Activated CD8-positive, alpha-beta memory T cell treated with anti-CD3 and anti-CD28 coated beads, Interleukin-2, amount 50 U/mL, for 48 hours (primary cell): Measurements from ENCODE around the gene WDR3.
A peak's percentile ranks its signal among the peaks of the same experiment; 100 is the strongest.
"Not testable (repeated sequence)": the region's sequence is repeated elsewhere in the genome, so short reads cannot be mapped to it uniquely, and the experiment has no call there.

Experiments
- DNase-seq: peaks from one replicate; pipeline ENCODE4 v3.0.0-alpha.2; 2020

Gene WDR3

GRCh38 chr1:117929343-117930172 lies at the start of gene WDR3, which contains the start of gene GDAP2:
Gene WDR3 (plus strand): TSS chr1:117929739. CDS start chr1:117933320, 3,581 bp downstream.
Gene GDAP2 (minus strand): TSS chr1:117929621. CDS start chr1:117920357, 9,264 bp downstream.
- peak; percentile 93 for DNase-seq

GRCh38 chr1:117883616-117884015 lies 45.9 kb upstream of the WDR3 start:
- no peak for DNase-seq

GRCh38 chr1:117886101-117886795 lies 43.3 kb upstream of the WDR3 start:
- no peak for DNase-seq

- no peak for DNase-seq
Observed at GRCh38 chr1:117890452-117890851, 39.1 kb upstream of the WDR3 start.

- DNase-seq = no peak
Observed at GRCh38 chr1:117892512-117892911, 37.0 kb upstream of the WDR3 start.

- DNase-seq = no peak
Observed at GRCh38 chr1:117894078-117894477, 35.5 kb upstream of the WDR3 start.

DNA sequence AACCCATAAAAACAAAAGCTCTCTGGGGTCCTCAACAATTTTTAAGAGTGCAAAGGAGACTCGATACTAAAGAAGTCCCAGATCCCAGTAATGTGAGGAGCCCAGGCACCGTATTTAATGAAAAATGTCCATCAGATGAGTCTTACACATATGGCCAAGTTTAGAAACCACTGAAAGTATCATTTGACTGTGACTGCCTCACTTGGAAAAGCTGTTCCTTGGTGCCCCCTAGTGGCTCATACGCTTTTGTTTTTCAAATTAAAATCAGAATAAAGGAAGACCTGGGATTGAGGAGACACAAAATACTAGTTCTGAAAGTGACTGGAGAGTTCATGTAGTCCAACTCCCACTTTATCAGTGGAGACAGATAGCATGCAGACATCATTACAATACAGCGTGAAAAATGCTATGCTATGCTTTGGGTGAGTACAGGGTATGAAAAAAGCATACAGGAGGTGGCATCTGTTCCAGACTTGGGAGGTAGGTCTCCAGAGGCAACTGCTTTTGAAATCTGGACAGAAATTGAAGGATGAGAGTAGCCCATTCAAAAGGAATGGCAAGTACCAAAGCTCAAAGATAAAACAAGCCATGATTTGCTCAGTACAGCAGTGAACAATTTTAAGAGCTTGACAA lies 33.9 kb upstream of the WDR3 start:
- peak; percentile 67 for DNase-seq

DNA sequence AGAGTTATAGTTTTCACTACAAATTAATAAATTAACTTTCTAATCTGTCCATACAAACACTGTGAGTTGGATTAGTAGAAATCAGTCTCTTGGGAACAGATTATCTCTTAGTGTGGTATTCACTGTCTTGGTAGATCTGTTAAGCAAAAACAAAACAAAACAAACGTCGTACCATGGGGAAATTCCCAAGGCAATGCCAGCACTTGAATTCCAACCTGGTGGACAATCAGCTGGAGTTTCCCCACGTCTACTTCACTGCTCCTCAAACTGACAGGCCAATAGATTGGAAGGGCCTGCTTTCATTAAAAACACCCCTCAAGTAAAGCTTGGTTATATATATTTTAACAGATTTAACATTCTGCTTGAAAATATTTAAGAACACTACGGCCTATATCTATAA lies 32.0 kb upstream of the WDR3 start:
- no peak for DNase-seq

DNA sequence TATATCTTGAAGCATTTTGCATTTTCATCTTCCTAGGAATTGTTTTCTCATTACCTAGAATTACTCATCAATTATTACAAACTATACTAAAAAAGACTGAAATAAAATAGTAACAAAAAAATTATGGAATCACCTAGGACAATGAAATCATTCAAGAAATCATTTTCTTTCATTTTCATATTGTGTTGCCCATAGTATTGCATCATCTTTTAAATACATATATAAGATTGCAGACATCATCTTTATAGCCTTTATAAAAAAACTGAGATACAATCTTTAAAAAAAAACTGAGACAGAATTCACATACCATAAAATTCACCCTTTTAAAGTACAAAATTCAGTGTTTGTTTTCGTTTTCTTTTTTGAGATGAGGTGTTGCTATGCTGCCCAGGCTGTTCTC lies 29.7 kb upstream of the WDR3 start:
- DNase-seq = no peak

DNA sequence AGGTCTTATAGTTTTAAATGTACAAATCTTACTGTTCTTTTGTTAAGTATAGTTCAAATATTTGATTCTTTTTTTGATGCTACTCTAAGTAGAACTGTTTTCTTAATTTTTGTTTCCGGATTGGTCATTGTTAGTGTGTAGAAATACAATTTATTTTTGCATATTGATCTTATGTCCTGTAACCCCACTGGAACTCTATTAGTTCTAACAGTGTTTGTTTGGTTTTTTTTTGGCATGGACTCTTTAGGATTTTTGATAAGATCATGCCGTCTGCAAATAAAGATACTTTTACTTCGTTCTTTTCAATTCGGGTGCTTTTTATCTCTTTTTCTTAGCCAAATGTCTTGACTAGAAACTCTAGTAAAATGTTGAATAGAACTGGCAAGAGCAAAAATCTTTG lies 26.6 kb upstream of the WDR3 start:
- DNase-seq = no peak

DNA sequence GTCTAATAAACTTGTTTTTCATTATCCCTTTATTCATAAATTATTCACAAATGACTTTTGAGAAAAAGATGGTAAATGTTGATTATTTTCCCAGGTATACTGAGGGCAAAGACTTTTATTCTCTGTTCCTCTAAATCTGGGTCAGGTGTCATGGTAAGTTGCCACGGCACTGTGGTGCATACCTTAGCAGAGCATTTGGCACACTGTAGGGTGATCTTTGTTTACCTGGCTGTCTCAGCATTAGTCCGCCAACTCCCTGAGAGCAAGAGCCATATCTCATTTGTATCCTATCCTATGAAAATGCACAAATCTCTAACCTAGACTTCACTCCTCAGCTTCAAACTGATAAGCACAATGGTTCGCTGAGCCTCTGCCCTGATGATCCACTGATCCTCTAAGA lies 25.1 kb upstream of the WDR3 start:
- no peak for DNase-seq

- no peak for DNase-seq
Observed at GRCh38 chr1:117905019-117905418, 24.5 kb upstream of the WDR3 start.

DNA sequence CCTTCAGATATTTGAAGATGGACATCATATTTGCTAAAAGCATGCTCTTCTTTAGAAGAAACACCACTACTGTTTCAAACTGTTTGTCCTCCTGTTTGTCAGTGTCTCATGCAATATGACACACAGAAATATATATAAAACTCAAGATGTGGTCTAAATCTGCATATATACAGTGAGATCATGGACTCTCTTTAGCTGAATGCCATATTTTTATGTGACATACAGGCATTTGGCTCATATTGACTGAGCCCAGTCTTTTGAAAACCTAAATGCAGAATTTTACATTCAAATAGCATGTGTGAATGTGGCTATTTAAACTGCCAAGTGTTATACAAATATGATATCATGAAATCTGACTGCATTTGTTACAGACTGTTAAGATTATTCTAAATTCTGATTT lies 18.5 kb upstream of the WDR3 start:
- no peak for DNase-seq

GRCh38 chr1:117919376-117919775 lies 10.2 kb upstream of the WDR3 start:
- DNase-seq = no peak

- no peak for DNase-seq
Observed at GRCh38 chr1:117921991-117922390, 7.5 kb upstream of the WDR3 start.

- DNase-seq = not testable (repeated sequence)
Observed at GRCh38 chr1:117922717-117923116, 6.8 kb upstream of the WDR3 start.

DNA sequence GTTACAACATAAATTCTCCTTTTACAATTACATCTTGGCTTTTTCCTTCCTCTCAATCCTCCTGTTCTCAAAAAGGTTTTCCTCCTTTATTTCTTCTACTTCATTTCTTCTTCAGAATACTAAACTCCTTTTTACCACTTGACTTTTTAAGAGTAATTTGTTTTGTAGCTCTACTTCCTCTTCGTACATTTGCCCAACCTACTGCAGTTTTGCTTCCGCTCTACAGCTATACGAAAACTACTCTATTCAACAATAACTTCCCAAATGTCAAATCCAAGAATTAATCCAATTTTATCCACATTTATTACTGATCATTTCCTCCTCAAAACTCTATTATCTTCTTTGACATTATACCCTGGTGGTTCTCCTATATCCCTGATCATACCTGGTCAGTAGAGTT lies 3.6 kb upstream of the WDR3 start:
- no peak for DNase-seq

- no peak for DNase-seq
Observed at GRCh38 chr1:117928881-117929342, 627 bp upstream of the WDR3 start.

DNA sequence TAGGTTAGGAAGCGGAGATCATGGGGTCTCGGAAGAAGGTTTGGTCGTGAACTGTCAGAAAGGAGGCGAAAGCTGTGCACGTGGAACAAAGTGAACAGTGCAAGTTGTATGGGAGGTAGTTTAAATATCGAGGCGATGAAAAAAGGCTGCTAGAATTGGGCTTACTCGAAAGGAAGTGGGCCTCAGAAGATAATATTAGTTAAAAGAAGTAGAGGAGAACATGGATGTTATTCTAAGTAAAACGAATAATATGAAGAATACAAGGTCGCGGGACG lies 571 bp downstream of the WDR3 start:
- DNase-seq = no peak

GRCh38 chr1:117930484-117930883 lies 945 bp downstream of the WDR3 start:
- DNase-seq = no peak

- no peak for DNase-seq
Observed at GRCh38 chr1:117932576-117932975, 3.0 kb downstream of the WDR3 start.

- no peak for DNase-seq
Observed at GRCh38 chr1:117933769-117934168, 4.2 kb downstream of the WDR3 start.

- DNase-seq = no peak
Observed at GRCh38 chr1:117942293-117942692, 12.8 kb downstream of the WDR3 start.

GRCh38 chr1:117952386-117952785 lies 22.8 kb downstream of the WDR3 start:
- DNase-seq = no peak
